ENCODE measurements around the gene MMP24.

GRCh38 chr20:35279533-35280174, 53.2 kb downstream of the MMP24 start:
- TF ChIP-seq POLR2AphosphoS5 (IDR thresholded peaks at IDR 0.05; ENCODE audit: borderline replicate concordance, low read depth, low read length) (no peak), EZH2 (IDR thresholded peaks at IDR 0.05) (no peak), FOXP2 (optimal IDR thresholded peaks at IDR 0.05; ENCODE audit: control extremely low read depth, extremely low read length, insufficient read depth) (no peak)
